OCI-LY1 (cell line): ENCODE results near the gene DPP6.

Source experiments
- H2AFZ ChIP-seq: fragments of 200-600 bp; sonication (generic), shearing (Covaris generic); 2 replicates; pipeline ENCODE4 v1.6.0; 2014; ENCODE audit warnings: antibody characterized with exemption, mild to moderate bottlenecking, low read length
- H3F3A ChIP-seq: fragments of 200-600 bp; sonication (generic), shearing (Covaris generic); 2 replicates; pipeline ENCODE4 v1.6.0; 2014; ENCODE audit warnings: mild to moderate bottlenecking, antibody characterized with exemption, low read length, moderate library complexity; ENCODE audit not compliant: insufficient read depth
- H3K27ac ChIP-seq: fragments of 200-600 bp; sonication (generic); 2 replicates; pipeline ENCODE4 v1.5.1; 2014; ENCODE audit warnings: low read length, mixed run types, mild to moderate bottlenecking, low read depth; ENCODE audit not compliant: poor library complexity, severe bottlenecking
- H3K27me3 ChIP-seq: fragments of 200-600 bp; sonication (generic); 2 replicates; pipeline ENCODE4 v1.6.0; 2014; ENCODE audit warnings: antibody characterized with exemption, mild to moderate bottlenecking, low read length, moderate library complexity; ENCODE audit not compliant: insufficient read depth
- H3K36me3 ChIP-seq: fragments of 200-600 bp; sonication (generic); 2 replicates; pipeline ENCODE4 v1.6.1; 2014; ENCODE audit warnings: mild to moderate bottlenecking, antibody characterized with exemption, low read length, moderate library complexity, mixed read lengths; ENCODE audit not compliant: insufficient read depth
- H3K4me1 ChIP-seq: fragments of 200-600 bp; sonication (generic); 2 replicates; pipeline ENCODE4 v1.5.1; 2014; ENCODE audit warnings: mild to moderate bottlenecking, low read length, moderate library complexity; ENCODE audit not compliant: insufficient read depth, severe bottlenecking
- H3K4me2 ChIP-seq: fragments of 200-600 bp; sonication (generic), shearing (Covaris generic); 2 replicates; pipeline ENCODE4 v1.6.1; 2014; ENCODE audit warnings: low read length
- H3K4me3 ChIP-seq: fragments of 200-600 bp; sonication (generic); 2 replicates; pipeline ENCODE4 v1.5.1; 2014; ENCODE audit warnings: low read length, low read depth, mild to moderate bottlenecking, mixed read lengths; ENCODE audit not compliant: poor library complexity, severe bottlenecking
- H3K79me2 ChIP-seq: fragments of 200-600 bp; shearing (Covaris generic); 2 replicates; pipeline ENCODE4 v1.6.1; 2016; ENCODE audit warnings: mixed run types, low read length, mixed read lengths; ENCODE audit not compliant: insufficient read depth
- H3K9ac ChIP-seq: fragments of 200-600 bp; sonication (generic), shearing (Covaris generic); 2 replicates; pipeline ENCODE4 v1.6.1; 2014; ENCODE audit warnings: mild to moderate bottlenecking, low read length, mixed read lengths
- H3K9me2 ChIP-seq: fragments of 200-600 bp; sonication (generic), shearing (Covaris generic); 2 replicates; pipeline ENCODE4 v1.6.1; 2014; ENCODE audit warnings: low read depth, mild to moderate bottlenecking, low read length, mixed read lengths
- H3K9me3 ChIP-seq: fragments of 200-600 bp; shearing (Covaris generic); 2 replicates; pipeline ENCODE4 v1.6.1; 2014; ENCODE audit warnings: low read length, mixed read lengths
- H4K20me1 ChIP-seq: fragments of 200-600 bp; sonication (generic), shearing (Covaris generic); 2 replicates; pipeline ENCODE4 v1.6.0; 2016; ENCODE audit warnings: mild to moderate bottlenecking, low read length; ENCODE audit not compliant: insufficient read depth
- CTCF ChIP-seq: fragments of 200-600 bp; sonication (generic), shearing (Covaris generic); IDR thresholded peaks from 2 replicates; pipeline ENCODE4 v1.5.1; 2017; ENCODE audit warnings: mild to moderate bottlenecking, antibody characterized with exemption, low read length, moderate library complexity, mixed read lengths
- EZH2 ChIP-seq: fragments of 200-600 bp; sonication (generic), shearing (Covaris generic); IDR thresholded peaks from 2 replicates; pipeline ENCODE4 v1.8.0; 2017; ENCODE audit warnings: borderline replicate concordance, mixed run types, mild to moderate bottlenecking, antibody characterized with exemption, low read length, moderate library complexity, mixed read lengths

The DPP6 gene

GRCh38 chr7:154688952-154689351 lies 636.8 kb downstream of the DPP6 start:
- H3K27ac ChIP-seq: no peak overlapping the region
- H3K9me3 ChIP-seq: no peaks in the 10 kb centered on the region
- no peaks in the 10 kb centered on the region for H3K9me2 ChIP-seq
- H2AFZ ChIP-seq: no peak overlapping the region
- no peaks in the 10 kb centered on the region for H3K36me3 ChIP-seq
- H3F3A ChIP-seq: no peaks in the 10 kb centered on the region
- H3K79me2 ChIP-seq: no peaks in the 10 kb centered on the region
- H3K27me3 ChIP-seq: no peaks in the 10 kb centered on the region; the same call in 1 of the 2 replicates
- H3K4me2 ChIP-seq: no peak overlapping the region
- no peaks in the 10 kb centered on the region for H3K4me1 ChIP-seq
- H3K4me3 ChIP-seq: no peak overlapping the region
- no peak for TF ChIP-seq EZH2
- TF ChIP-seq CTCF: no peak
- no peak overlapping the region for H3K9ac ChIP-seq
- no peaks in the 10 kb centered on the region for H4K20me1 ChIP-seq

- Histone ChIP-seq H3F3A (no peaks in the 10 kb centered on the region), H3K9me2 (no peaks in the 10 kb centered on the region), H4K20me1 (no peaks in the 10 kb centered on the region), H3K27ac (no peak overlapping the region), H3K4me2 (no peak overlapping the region), H3K79me2 (no peaks in the 10 kb centered on the region), H3K4me1 (no peaks in the 10 kb centered on the region), H3K4me3 (no peak overlapping the region), H3K9me3 (no peaks in the 10 kb centered on the region), H2AFZ (no peak overlapping the region), H3K9ac (no peak overlapping the region), H3K27me3 (peaks cover 8% of the 10 kb centered on the region; the same call in 1 of the 2 replicates), H3K36me3 (no peaks in the 10 kb centered on the region)
- TF ChIP-seq CTCF (no peak), EZH2 (no peak)
Observed at GRCh38 chr7:154690411-154690810, 638.2 kb downstream of the DPP6 start.

GRCh38 chr7:154693661-154694060 lies 641.5 kb downstream of the DPP6 start:
- Histone ChIP-seq H3K27ac (no peak overlapping the region), H3K4me1 (no peaks in the 10 kb centered on the region), H3K9me3 (no peaks in the 10 kb centered on the region), H4K20me1 (no peaks in the 10 kb centered on the region), H3K79me2 (no peaks in the 10 kb centered on the region), H3F3A (no peaks in the 10 kb centered on the region), H3K9ac (no peak overlapping the region), H3K27me3 (peaks cover 13% of the 10 kb centered on the region; the same call in 1 of the 2 replicates), H2AFZ (no peak overlapping the region), H3K9me2 (no peaks in the 10 kb centered on the region), H3K4me3 (no peak overlapping the region), H3K4me2 (no peak overlapping the region), H3K36me3 (no peaks in the 10 kb centered on the region)
- no peak for TF ChIP-seq EZH2
- TF ChIP-seq CTCF: peak; percentile 38; the same call in 1 of the 2 replicates
